Spleen (tissue), 11 donors: ENCODE data around the gene ARPP19. TPM values are rescaled to one million over a fixed set of nuclear protein-coding genes. Genes with fewer than 3 reads are reported as not detected.

Experiments used
- DNase-seq: peaks from one replicate; pipeline ENCODE4 v3.0.0-alpha.2; 2020
- H3K27ac ChIP-seq, 8 donors: fragments of 200-600 bp; sonication (generic) in 7 of 8; 1 replicate in 4 of 8; 2 replicates in 4 of 8; pipeline versions ENCODE4 v1.5.0 to v1.8.0; 2016 to 2021; ENCODE audit warnings: inconsistent platforms in 4 of 8, mild to moderate bottlenecking in 4 of 8, moderate library complexity in 1 of 8
- H3K27me3 ChIP-seq, 7 donors: fragments of 200-600 bp; sonication (generic) in 6 of 7; replicated peaks in 1 of 7; 1 replicate in 4 of 7; 2 replicates in 3 of 7; pipeline versions ENCODE4 v1.5.0 to v1.8.0; 2016 to 2021; ENCODE audit warnings: inconsistent platforms in 3 of 7, mild to moderate bottlenecking in 1 of 7
- H3K36me3 ChIP-seq, 6 donors: fragments of 200-600 bp; sonication (generic) in 5 of 6; 1 replicate in 4 of 6; 2 replicates in 2 of 6; pipeline versions ENCODE4 v1.5.0 to v1.8.0; 2016 to 2021; ENCODE audit warnings: inconsistent platforms in 2 of 6
- H3K4me1 ChIP-seq, 6 donors: fragments of 200-600 bp; sonication (generic) in 5 of 6; 1 replicate in 3 of 6; 2 replicates in 3 of 6; pipeline versions ENCODE4 v1.5.0 to v1.8.0; 2016 to 2021; ENCODE audit warnings: inconsistent platforms in 3 of 6
- H3K4me3 ChIP-seq, 8 donors: fragments of 200-600 bp; sonication (generic) in 7 of 8; 1 replicate in 4 of 8; 2 replicates in 4 of 8; pipeline versions ENCODE4 v1.5.0 to v1.8.0; 2016 to 2021; ENCODE audit warnings: inconsistent platforms in 4 of 8, mild to moderate bottlenecking in 4 of 8, moderate library complexity in 2 of 8
- H3K9me3 ChIP-seq, 8 donors: fragments of 200-600 bp; sonication (generic) in 7 of 8; 1 replicate in 4 of 8; 2 replicates in 4 of 8; pipeline versions ENCODE4 v1.5.0 to v1.8.0; 2016 to 2021; ENCODE audit warnings: inconsistent platforms in 4 of 8
- POLR2A ChIP-seq, 3 donors: fragments of 450-650 bp; IDR thresholded peaks; one replicate each; pipeline ENCODE4 v1.5.1; 2017; ENCODE audit warnings: antibody characterized with exemption in 3 of 3, mild to moderate bottlenecking in 1 of 3
- POLR2AphosphoS5 ChIP-seq, 3 donors: sonication (generic); formaldehyde crosslinking; IDR thresholded peaks; one replicate each; pipeline ENCODE4 v1.5.1; 2017; ENCODE audit warnings: antibody characterized with exemption in 3 of 3
- WGBS, 5 donors: extraction: QIAGEN DNeasy Blood & Tissue Kit in 3 of 5; methylation state at CpG; one replicate each; pipeline versions ENCODE4 v1.1.5 to v1.1.7; 2013 to 2018; 5-methylcytosine and 5-hydroxymethylcytosine counted together
- intact Hi-C: fragments of 100-400 bp; cut with DNase I; formaldehyde crosslinking; loops from one replicate; pipeline ENCODE4 v1.15.0; 2023; ENCODE audit warnings: low total_unique reads
- polyA plus RNA-seq, 3 donors: library from polyadenylated mRNA; stranded (reverse); fragments of 200-250 nt; gene quantifications; one replicate each; pipeline ENCODE4 v1.2.1, GENCODE V29; 2013
- total RNA-seq, 7 donors: library from RNA; depleted of rRNA in 3 of 7; stranded (reverse); fragments of >200 nt in 3 of 7; fragmentation: NEBNext Ultra II Directional in 4 of 7; extraction: Animal tissue kit (Norgen Biotek cat#: 25700) in 4 of 7; gene quantifications; one replicate each; pipeline versions ENCODE4 v1.1.0 to v1.2.1, GENCODE V29; 2016 to 2021
- TF ChIP-seq, protein P1 (sequence below), 11 experiments: fragments of 200-600 bp in 7 of 11; fragments of 450-650 bp in 4 of 11; sonication (generic) in 4 of 11; IDR thresholded peaks in 8 of 11; conservative IDR thresholded peaks in 3 of 11; 1 replicate in 7 of 11; 2 replicates in 4 of 11; pipeline versions ENCODE4 v1.4.0 to v1.8.0; 2016 to 2021; ENCODE audit warnings: antibody characterized with exemption in 11 of 11, inconsistent platforms in 4 of 11, mild to moderate bottlenecking in 1 of 11
- donor health status: healthy with polysubstance abuse.
- donor health status: DM: no; HTN: no; CAD: no; lungs with moderate emphysema.
- donor health status: DM: no; HTN: no; CAD: no.
- donor health status: Bipolar disorder and iron deficiency.
- donor health status: healthy.
- donor health status: DM: no; HTN: no; CAD: no.
- donor health status: DM: yes; HTN: yes; CAD: no.

The ARPP19 gene
- total and polyA plus RNA-seq, 10 donors, result 18.3 to 132 (median 101) TPM

DNA sequence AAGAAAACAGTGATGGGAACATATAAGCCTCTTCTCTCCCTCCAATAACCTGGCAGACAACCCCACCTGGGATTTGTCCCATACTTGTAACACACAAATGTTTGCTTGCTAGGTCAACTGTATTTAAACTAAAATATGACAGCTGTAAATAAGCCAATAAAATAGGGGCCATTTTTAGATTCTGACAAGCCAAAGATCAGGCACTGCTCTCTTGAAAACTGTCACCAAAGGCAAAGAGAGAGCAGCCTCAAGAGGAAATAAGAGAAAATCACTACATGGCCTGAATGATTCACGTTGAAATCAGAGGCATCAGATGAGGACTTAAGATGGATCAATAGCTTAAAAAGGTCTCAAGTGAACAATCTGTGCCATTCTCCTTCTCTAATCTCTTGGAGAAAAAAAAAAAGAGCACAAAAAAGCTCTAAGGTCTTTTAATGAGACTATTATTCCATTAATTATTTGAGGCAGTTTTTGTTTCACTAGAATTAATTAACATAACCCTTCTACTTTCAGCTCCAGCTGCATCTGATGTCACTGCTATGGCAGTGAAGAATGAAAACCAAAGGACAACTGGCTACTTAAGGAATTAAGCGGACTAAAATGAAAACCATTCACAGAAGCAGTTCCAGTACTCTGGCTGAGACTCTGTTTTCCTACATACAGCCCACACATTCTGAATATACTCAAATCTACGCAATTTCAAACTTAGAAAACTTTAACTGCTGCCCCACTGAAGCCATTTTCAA lies 59.2 kb downstream of the ARPP19 start:
- no peak overlapping the region for H3K4me3 ChIP-seq
- H3K4me1 ChIP-seq, result peaks cover 0 to 75% (median 12%) of the 10 kb centered on the region in 6 donors
- no peak overlapping the region for H3K27ac ChIP-seq
- H3K36me3 ChIP-seq, result no peaks in the 10 kb centered on the region
- intact Hi-C loops, result no loop called here
- no peak for DNase-seq
- 75 to 87% (median 79%) methylated on average over 3 of the region's 3 CpGs for WGBS, 5 donors
- H3K9me3 ChIP-seq, result no peaks in the 10 kb centered on the region
- H3K27me3 ChIP-seq, result no peaks in the 10 kb centered on the region
- TF ChIP-seq, protein P1, sequence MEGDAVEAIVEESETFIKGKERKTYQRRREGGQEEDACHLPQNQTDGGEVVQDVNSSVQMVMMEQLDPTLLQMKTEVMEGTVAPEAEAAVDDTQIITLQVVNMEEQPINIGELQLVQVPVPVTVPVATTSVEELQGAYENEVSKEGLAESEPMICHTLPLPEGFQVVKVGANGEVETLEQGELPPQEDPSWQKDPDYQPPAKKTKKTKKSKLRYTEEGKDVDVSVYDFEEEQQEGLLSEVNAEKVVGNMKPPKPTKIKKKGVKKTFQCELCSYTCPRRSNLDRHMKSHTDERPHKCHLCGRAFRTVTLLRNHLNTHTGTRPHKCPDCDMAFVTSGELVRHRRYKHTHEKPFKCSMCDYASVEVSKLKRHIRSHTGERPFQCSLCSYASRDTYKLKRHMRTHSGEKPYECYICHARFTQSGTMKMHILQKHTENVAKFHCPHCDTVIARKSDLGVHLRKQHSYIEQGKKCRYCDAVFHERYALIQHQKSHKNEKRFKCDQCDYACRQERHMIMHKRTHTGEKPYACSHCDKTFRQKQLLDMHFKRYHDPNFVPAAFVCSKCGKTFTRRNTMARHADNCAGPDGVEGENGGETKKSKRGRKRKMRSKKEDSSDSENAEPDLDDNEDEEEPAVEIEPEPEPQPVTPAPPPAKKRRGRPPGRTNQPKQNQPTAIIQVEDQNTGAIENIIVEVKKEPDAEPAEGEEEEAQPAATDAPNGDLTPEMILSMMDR (IDR thresholded peaks at IDR 0.05 in 8 of 11, conservative IDR thresholded peaks at IDR 0.05 in 3 of 11), result no peak
- TF ChIP-seq POLR2A (IDR thresholded peaks at IDR 0.05), result no peak
- no peak for TF ChIP-seq POLR2AphosphoS5 (IDR thresholded peaks at IDR 0.05)

DNA sequence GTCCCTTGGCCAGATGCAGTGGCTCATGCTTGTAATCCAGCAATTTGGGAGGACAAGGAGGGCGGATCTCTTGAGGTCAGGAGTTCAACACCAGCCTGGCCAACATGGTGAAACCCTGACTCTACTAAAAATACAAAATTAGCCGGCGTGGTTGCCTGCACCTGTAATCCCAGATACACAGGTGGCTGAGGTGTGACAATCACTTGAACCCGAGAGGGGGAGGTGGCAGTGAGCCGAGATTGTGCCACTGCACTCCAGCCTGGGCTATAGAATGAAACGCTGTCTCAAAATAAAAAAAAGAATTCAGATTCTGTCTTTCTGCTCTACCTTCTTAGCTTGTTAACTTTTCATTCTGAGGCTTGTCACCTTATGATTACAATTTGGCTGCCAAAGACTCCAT lies 62.3 kb downstream of the ARPP19 start:
- intact Hi-C loops, result no loop called here
- no peak overlapping the region for H3K4me3 ChIP-seq
- H3K27me3 ChIP-seq, result no peaks in the 10 kb centered on the region
- WGBS, 5 donors, result 74 to 81% (median 76%) methylated on average over 6 of the region's 6 CpGs
- peaks cover 6 to 87% (median 30%) of the 10 kb centered on the region in 6 donors for H3K4me1 ChIP-seq
- H3K9me3 ChIP-seq, result no peaks in the 10 kb centered on the region
- TF ChIP-seq, protein P1 (IDR thresholded peaks at IDR 0.05 in 8 of 11, conservative IDR thresholded peaks at IDR 0.05 in 3 of 11), result no peak
- TF ChIP-seq POLR2AphosphoS5 (IDR thresholded peaks at IDR 0.05), result no peak
- no peak for TF ChIP-seq POLR2A (IDR thresholded peaks at IDR 0.05)
- H3K36me3 ChIP-seq, result no peaks in the 10 kb centered on the region
- no peak for DNase-seq
- H3K27ac ChIP-seq, result no peak overlapping the region

DNA sequence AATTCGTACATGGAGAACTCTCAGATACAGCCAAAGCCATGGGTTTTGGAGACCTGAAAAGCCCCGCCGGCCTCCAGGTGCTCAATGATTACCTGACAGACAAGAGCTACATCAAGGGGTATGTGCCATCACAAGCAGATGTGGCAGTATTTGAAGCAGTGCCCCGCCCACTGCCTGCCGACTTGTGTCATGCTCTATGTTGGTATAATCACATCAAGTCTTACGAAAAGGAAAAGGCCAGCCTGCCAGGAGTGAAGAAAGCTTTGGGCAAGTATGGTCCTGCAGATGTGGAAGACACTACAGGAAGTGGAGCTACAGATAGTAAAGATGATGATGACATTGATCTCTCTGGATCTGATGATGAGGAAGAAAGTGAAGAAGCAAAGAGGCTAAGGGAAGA lies 63.7 kb downstream of the ARPP19 start:
- no peak overlapping the region for H3K27ac ChIP-seq
- no peaks in the 10 kb centered on the region for H3K9me3 ChIP-seq
- intact Hi-C loops, result no loop called here
- no peak for DNase-seq
- H3K27me3 ChIP-seq, result no peaks in the 10 kb centered on the region
- H3K4me1 ChIP-seq, result peaks cover 6 to 73% (median 30%) of the 10 kb centered on the region in 6 donors
- H3K36me3 ChIP-seq, result no peaks in the 10 kb centered on the region
- TF ChIP-seq POLR2A (IDR thresholded peaks at IDR 0.05), result no peak
- TF ChIP-seq, protein P1 (IDR thresholded peaks at IDR 0.05 in 8 of 11, conservative IDR thresholded peaks at IDR 0.05 in 3 of 11), result no peak
- no peak for TF ChIP-seq POLR2AphosphoS5 (IDR thresholded peaks at IDR 0.05)
- H3K4me3 ChIP-seq, result no peak overlapping the region
- 75 to 93% (median 85%) methylated on average over 6 of the region's 6 CpGs for WGBS, 5 donors

DNA sequence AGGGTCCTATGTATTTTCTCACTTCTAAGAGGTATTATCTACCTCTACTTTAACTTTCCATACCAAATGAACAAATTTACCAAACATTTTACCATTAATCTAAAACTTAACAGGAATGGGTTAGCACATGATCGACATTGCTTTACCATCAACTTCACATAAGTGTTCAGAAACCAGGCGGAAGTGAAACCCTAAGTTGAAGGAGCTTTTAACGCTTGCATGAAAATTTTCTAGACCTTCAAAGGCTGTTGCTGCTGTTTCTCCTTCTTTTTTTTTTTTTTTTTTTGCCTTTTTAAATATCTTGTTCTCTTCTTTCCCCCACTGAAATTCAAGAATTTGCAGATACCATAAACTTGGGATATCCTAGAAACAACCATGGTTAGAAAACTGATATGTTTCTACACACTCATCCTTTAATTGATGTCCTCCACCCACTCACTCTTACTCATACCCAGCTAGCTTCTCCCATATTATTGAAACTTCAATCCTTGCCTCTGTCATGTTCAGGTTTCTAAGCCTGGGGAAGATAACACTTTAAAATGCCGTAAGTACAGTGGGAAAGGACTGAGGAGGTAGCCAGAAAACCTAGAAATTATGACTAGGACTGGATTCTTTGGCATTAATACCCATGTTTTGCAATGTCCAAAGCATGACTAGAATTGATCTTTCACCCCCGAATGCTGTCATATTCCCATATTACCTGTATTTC lies 64.9 kb downstream of the ARPP19 start:
- Histone ChIP-seq H3K9me3 (no peaks in the 10 kb centered on the region), H3K27ac (peak overlapping the region in 6 of 8 donors; percentile 30 to 70 (median 46)), H3K27me3 (no peaks in the 10 kb centered on the region), H3K4me3 (no peak overlapping the region), H3K36me3 (no peaks in the 10 kb centered on the region), H3K4me1 (peaks cover 6 to 72% (median 28%) of the 10 kb centered on the region in 6 donors)
- TF ChIP-seq POLR2A (IDR thresholded peaks at IDR 0.05) (no peak), POLR2AphosphoS5 (IDR thresholded peaks at IDR 0.05) (no peak)
- TF ChIP-seq, protein P1 (IDR thresholded peaks at IDR 0.05 in 8 of 11, conservative IDR thresholded peaks at IDR 0.05 in 3 of 11), result no peak
- no peak for DNase-seq
- intact Hi-C loops, result no loop called here
- 57 to 71% (median 64%) methylated on average over 5 of the region's 5 CpGs for WGBS, 5 donors
